ENCODE measurements around the gene MCC. TPM values are rescaled to one million over a fixed set of nuclear protein-coding genes. Genes with fewer than 3 reads are reported as not detected.

The MCC gene
- total RNA-seq, 1 donor from 2014 or later: 22.7 TPM

DNA sequence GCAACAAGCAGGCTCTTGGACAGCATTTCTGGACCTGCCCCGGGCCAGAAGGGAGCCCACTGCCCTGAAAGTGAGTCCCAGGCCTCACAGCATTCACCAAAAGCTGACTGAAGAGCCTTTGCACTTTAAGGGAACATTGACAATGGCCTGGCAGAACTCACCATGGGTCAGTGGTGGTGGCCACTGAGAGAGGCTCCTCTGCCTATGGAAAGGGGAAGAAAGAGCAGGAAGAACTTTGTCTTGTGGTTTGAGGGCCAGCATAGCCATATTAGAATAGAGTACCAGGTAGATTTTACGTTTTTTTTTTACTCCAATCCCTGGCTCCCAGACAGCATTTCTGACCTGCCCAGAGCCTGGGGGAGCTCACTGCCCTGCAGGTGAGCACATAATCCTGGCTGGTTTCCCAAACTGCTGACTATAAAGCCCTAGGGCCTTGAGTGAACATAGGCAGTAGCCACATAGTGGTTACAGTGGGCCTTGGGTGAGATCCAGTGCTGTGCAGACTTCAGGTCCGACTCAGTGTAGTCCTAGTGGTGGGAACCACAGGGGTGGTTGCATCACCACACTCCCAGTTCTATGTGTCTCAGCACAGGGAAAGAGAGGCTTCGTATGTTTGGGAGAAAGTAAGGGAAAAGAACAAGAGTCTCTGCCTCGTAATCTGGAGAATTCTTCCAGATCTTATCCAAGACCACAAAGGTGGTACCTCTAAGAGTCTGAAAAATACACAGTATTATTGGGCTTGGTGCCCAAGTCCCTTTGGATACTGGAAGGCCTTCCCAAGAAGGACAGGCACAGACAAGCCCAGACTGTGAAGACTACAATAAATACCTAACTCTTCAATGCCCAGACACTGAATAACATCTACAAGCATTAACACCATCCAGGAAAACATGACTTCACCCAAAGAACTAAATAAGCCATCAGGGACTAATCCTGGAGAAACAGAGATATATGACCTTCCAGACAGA lies 143.0 kb downstream of the MCC start:
- Mint-ChIP-seq H3K36me3 (ENCODE audit: low read depth, unreplicated experiment) (no peaks in the 10 kb centered on the region), H3K9me3 (ENCODE audit: unreplicated experiment) (no peaks in the 10 kb centered on the region), H3K4me1 (ENCODE audit: unreplicated experiment) (peaks cover 4% of the 10 kb centered on the region), H3K27ac (ENCODE audit: unreplicated experiment) (no peak overlapping the region), H3K4me3 (ENCODE audit: unreplicated experiment) (no peak overlapping the region), H3K27me3 (ENCODE audit: unreplicated experiment) (no peaks in the 10 kb centered on the region)
- TF ChIP-seq, protein P1, sequence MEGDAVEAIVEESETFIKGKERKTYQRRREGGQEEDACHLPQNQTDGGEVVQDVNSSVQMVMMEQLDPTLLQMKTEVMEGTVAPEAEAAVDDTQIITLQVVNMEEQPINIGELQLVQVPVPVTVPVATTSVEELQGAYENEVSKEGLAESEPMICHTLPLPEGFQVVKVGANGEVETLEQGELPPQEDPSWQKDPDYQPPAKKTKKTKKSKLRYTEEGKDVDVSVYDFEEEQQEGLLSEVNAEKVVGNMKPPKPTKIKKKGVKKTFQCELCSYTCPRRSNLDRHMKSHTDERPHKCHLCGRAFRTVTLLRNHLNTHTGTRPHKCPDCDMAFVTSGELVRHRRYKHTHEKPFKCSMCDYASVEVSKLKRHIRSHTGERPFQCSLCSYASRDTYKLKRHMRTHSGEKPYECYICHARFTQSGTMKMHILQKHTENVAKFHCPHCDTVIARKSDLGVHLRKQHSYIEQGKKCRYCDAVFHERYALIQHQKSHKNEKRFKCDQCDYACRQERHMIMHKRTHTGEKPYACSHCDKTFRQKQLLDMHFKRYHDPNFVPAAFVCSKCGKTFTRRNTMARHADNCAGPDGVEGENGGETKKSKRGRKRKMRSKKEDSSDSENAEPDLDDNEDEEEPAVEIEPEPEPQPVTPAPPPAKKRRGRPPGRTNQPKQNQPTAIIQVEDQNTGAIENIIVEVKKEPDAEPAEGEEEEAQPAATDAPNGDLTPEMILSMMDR (IDR thresholded peaks at IDR 0.05; ENCODE audit: unreplicated experiment): no peak
- DNase-seq (ENCODE audit: low spot score): no peak

DNA sequence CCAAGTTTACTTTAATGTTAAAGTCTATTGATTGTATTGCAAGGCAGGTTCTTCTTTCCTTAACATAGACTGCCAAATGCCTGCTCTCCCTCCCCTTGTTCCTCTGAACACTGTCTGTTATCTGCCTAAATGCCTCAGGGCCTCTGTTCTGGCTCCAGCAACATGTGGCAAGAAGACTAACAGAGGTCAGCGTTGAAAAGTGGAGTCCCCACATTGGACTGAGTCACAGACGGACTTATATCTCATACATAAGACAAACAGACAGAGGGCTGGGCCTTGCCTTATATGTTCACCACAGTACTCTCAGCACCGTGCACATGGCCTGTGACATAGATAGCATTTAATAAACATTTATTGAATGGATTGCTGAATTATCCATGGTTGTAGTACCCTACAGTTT lies 144.9 kb downstream of the MCC start:
- H3K4me3 Mint-ChIP-seq (ENCODE audit: unreplicated experiment): no peak overlapping the region
- H3K27ac Mint-ChIP-seq (ENCODE audit: unreplicated experiment): no peak overlapping the region
- no peaks in the 10 kb centered on the region for H3K9me3 Mint-ChIP-seq (ENCODE audit: unreplicated experiment)
- no peak for DNase-seq (ENCODE audit: low spot score)
- TF ChIP-seq, protein P1 (IDR thresholded peaks at IDR 0.05; ENCODE audit: unreplicated experiment): no peak
- H3K36me3 Mint-ChIP-seq (ENCODE audit: low read depth, unreplicated experiment): no peaks in the 10 kb centered on the region
- H3K27me3 Mint-ChIP-seq (ENCODE audit: unreplicated experiment): no peaks in the 10 kb centered on the region
- H3K4me1 Mint-ChIP-seq (ENCODE audit: unreplicated experiment): peaks cover 4% of the 10 kb centered on the region

GRCh38 chr5:113340537-113340936 lies 147.7 kb downstream of the MCC start:
- Mint-ChIP-seq H3K36me3 (ENCODE audit: low read depth, unreplicated experiment) (no peaks in the 10 kb centered on the region), H3K9me3 (ENCODE audit: unreplicated experiment) (no peaks in the 10 kb centered on the region), H3K27ac (ENCODE audit: unreplicated experiment) (no peak overlapping the region), H3K27me3 (ENCODE audit: unreplicated experiment) (no peaks in the 10 kb centered on the region), H3K4me3 (ENCODE audit: unreplicated experiment) (no peak overlapping the region), H3K4me1 (ENCODE audit: unreplicated experiment) (peaks cover 4% of the 10 kb centered on the region)
- no peak for DNase-seq (ENCODE audit: low spot score)
- TF ChIP-seq, protein P1 (IDR thresholded peaks at IDR 0.05; ENCODE audit: unreplicated experiment): no peak

DNA sequence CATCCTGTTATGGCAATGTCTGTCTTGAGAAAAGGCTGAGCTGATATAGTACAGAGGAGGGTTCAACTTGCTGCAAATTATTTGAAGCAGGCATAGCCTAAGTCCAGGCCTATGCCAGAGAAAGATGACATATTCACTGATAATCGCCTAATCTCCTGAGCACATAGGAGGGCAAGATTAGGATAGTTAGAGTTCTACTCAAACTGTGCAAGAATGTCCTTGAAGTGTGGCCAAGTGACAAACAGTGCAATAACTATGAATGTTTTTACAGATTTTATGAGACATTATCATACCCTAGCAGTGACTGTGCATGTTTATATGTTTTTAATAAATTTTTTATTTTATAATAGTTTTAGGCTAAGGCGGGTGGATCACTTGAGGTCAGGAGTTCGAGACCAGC lies 149.6 kb downstream of the MCC start:
- TF ChIP-seq, protein P1 (IDR thresholded peaks at IDR 0.05; ENCODE audit: unreplicated experiment): no peak
- no peak for DNase-seq (ENCODE audit: low spot score)
- H3K27me3 Mint-ChIP-seq (ENCODE audit: unreplicated experiment): no peaks in the 10 kb centered on the region
- no peak overlapping the region for H3K4me3 Mint-ChIP-seq (ENCODE audit: unreplicated experiment)
- H3K36me3 Mint-ChIP-seq (ENCODE audit: low read depth, unreplicated experiment): no peaks in the 10 kb centered on the region
- peaks cover 4% of the 10 kb centered on the region for H3K4me1 Mint-ChIP-seq (ENCODE audit: unreplicated experiment)
- H3K9me3 Mint-ChIP-seq (ENCODE audit: unreplicated experiment): no peaks in the 10 kb centered on the region
- H3K27ac Mint-ChIP-seq (ENCODE audit: unreplicated experiment): no peak overlapping the region

Measured in endothelial cell (in vitro differentiated cells).